H9 (cell line): Measurements from ENCODE around the gene RNF157. TPM values are rescaled to one million over a fixed set of nuclear protein-coding genes. Genes with fewer than 3 reads are reported as not detected.

Experiments used
- DNase-seq: peaks from one replicate; pipeline ENCODE4 v3.0.0-alpha.2; 2017
- H2AFZ ChIP-seq: one replicate; pipeline ENCODE4 v1.6.1; 2013; ENCODE audit warnings: mild to moderate bottlenecking, low read length, control low read depth, moderate library complexity
- H2AK5ac ChIP-seq: 2 replicates; pipeline ENCODE4 v1.6.1; 2013; ENCODE audit warnings: low read length, control low read depth, mixed read lengths; ENCODE audit not compliant: insufficient read length
- H2BK120ac ChIP-seq: one replicate; pipeline ENCODE4 v1.6.1; 2013; ENCODE audit warnings: low read depth, mild to moderate bottlenecking, low read length, control low read depth, inconsistent platforms; ENCODE audit not compliant: poor library complexity, severe bottlenecking
- H2BK12ac ChIP-seq: 2 replicates; pipeline ENCODE4 v1.6.1; 2013; ENCODE audit warnings: low read length, control low read depth, mixed read lengths, low read depth; ENCODE audit not compliant: insufficient read length
- H2BK15ac ChIP-seq: 2 replicates; pipeline ENCODE4 v1.6.1; 2013; ENCODE audit warnings: low read depth, low read length, control low read depth
- H2BK20ac ChIP-seq: one replicate; pipeline ENCODE4 v1.6.1; 2013; ENCODE audit warnings: low read depth, mild to moderate bottlenecking, low read length, control low read depth, inconsistent platforms; ENCODE audit not compliant: poor library complexity, severe bottlenecking
- H2BK5ac ChIP-seq: 2 replicates; pipeline ENCODE4 v1.6.1; 2013; ENCODE audit warnings: low read length, control low read depth, mixed read lengths; ENCODE audit not compliant: insufficient read length
- H3K14ac ChIP-seq: 2 replicates; pipeline ENCODE4 v1.6.1; 2013; ENCODE audit warnings: low read length, control low read depth; ENCODE audit not compliant: insufficient read depth
- H3K18ac ChIP-seq: 2 replicates; pipeline ENCODE4 v1.6.1; 2013; ENCODE audit warnings: low read depth, mild to moderate bottlenecking, mixed read lengths, low read length, control low read depth; ENCODE audit not compliant: insufficient read length
- H3K23ac ChIP-seq: 2 replicates; pipeline ENCODE4 v1.6.1; 2013; ENCODE audit warnings: low read length, control low read depth, mixed read lengths, low read depth; ENCODE audit not compliant: insufficient read length
- H3K23me2 ChIP-seq: 2 replicates; pipeline ENCODE4 v1.6.1; 2013; ENCODE audit warnings: low read depth, mild to moderate bottlenecking, mixed read lengths, low read length, control low read depth; ENCODE audit not compliant: insufficient read length, poor library complexity, severe bottlenecking
- H3K27ac ChIP-seq: 2 replicates; pipeline ENCODE4 v1.5.1; 2013; ENCODE audit warnings: low read length, control low read depth, mixed read lengths, low read depth; ENCODE audit not compliant: insufficient read length
- H3K27me3 ChIP-seq: 2 replicates; pipeline ENCODE4 v1.6.1; 2013; ENCODE audit warnings: low read length, control low read depth, inconsistent platforms; ENCODE audit not compliant: insufficient read depth
- H3K4ac ChIP-seq: 2 replicates; pipeline ENCODE4 v1.6.1; 2013; ENCODE audit warnings: low read depth, mild to moderate bottlenecking, control low read depth, inconsistent platforms, low read length, moderate library complexity
- H3K4me1 ChIP-seq: 2 replicates; pipeline ENCODE4 v1.6.1; 2013; ENCODE audit warnings: low read length, control low read depth, inconsistent platforms; ENCODE audit not compliant: insufficient read depth
- H3K4me2 ChIP-seq: 2 replicates; pipeline ENCODE4 v1.6.1; 2013; ENCODE audit warnings: low read length, control low read depth, mixed read lengths; ENCODE audit not compliant: insufficient read length, insufficient read depth
- H3K56ac ChIP-seq: 2 replicates; pipeline ENCODE4 v1.6.1; 2013; ENCODE audit warnings: low read depth, mild to moderate bottlenecking, mixed read lengths, low read length, control low read depth; ENCODE audit not compliant: insufficient read length
- H3K79me1 ChIP-seq: 2 replicates; pipeline ENCODE4 v1.6.1; 2013; ENCODE audit warnings: low read depth, mild to moderate bottlenecking, moderate library complexity, low read length, control low read depth, inconsistent platforms; ENCODE audit not compliant: insufficient read depth, poor library complexity, severe bottlenecking
- H3K79me2 ChIP-seq: 2 replicates; pipeline ENCODE4 v1.6.1; 2013; ENCODE audit warnings: low read length, control low read depth, inconsistent platforms; ENCODE audit not compliant: insufficient read depth
- H3K9ac ChIP-seq: 2 replicates; pipeline ENCODE4 v1.6.1; 2013; ENCODE audit warnings: low read length, control low read depth, mixed read lengths; ENCODE audit not compliant: insufficient read length; ENCODE audit errors: extremely low read depth
- H3K9me3 ChIP-seq: one replicate; pipeline ENCODE4 v1.6.1; 2013; ENCODE audit warnings: low read depth, low read length, inconsistent platforms; ENCODE audit not compliant: control insufficient read depth
- H3T11ph ChIP-seq: one replicate; pipeline ENCODE4 v1.6.1; 2013; ENCODE audit warnings: mild to moderate bottlenecking, low read length, control low read depth, inconsistent platforms
- H4K20me1 ChIP-seq: one replicate; pipeline ENCODE4 v1.6.1; 2013; ENCODE audit not compliant: control insufficient read depth, insufficient read length, insufficient read depth
- H4K5ac ChIP-seq: 2 replicates; pipeline ENCODE4 v1.6.1; 2013; ENCODE audit warnings: low read depth, mild to moderate bottlenecking, mixed read lengths, low read length, control low read depth; ENCODE audit not compliant: insufficient read length
- H4K8ac ChIP-seq: replicated peaks from 2 replicates; pipeline ENCODE4 v1.6.1; 2013; ENCODE audit warnings: low read length, control low read depth, mixed read lengths, low read depth; ENCODE audit not compliant: insufficient read length
- H4K91ac ChIP-seq: 2 replicates; pipeline ENCODE4 v1.6.1; 2013; ENCODE audit warnings: low read depth, mild to moderate bottlenecking, moderate library complexity, mixed read lengths, low read length, control low read depth; ENCODE audit not compliant: insufficient read length
- H3K27ac Mint-ChIP-seq, 3 experiments: 2 replicates in 2 of 3; 3 replicates in 1 of 3; pipeline ENCODE4 v1.8.0; 2020 to 2021; ENCODE audit warnings: mixed read lengths in 3 of 3, mild to moderate bottlenecking in 1 of 3, moderate library complexity in 1 of 3
- H3K27me3 Mint-ChIP-seq: 2 replicates; pipeline ENCODE4 v1.8.0; 2021; ENCODE audit warnings: low read depth, mild to moderate bottlenecking, moderate library complexity, mixed read lengths
- H3K36me3 Mint-ChIP-seq, 3 experiments: 2 replicates in 2 of 3; 3 replicates in 1 of 3; pipeline ENCODE4 v1.8.0; 2020 to 2021; ENCODE audit warnings: low read depth in 3 of 3, mixed read lengths in 3 of 3; ENCODE audit not compliant: insufficient read depth in 1 of 3
- H3K4me1 Mint-ChIP-seq, 2 experiments: 2 replicates each; pipeline ENCODE4 v1.8.0; 2020; ENCODE audit warnings: mixed read lengths in 2 of 2
- H3K4me3 Mint-ChIP-seq, 2 experiments: 2 replicates in 1 of 2; 3 replicates in 1 of 2; pipeline ENCODE4 v1.8.0; 2020 to 2021; ENCODE audit warnings: mild to moderate bottlenecking in 2 of 2, mixed read lengths in 2 of 2, moderate library complexity in 1 of 2
- H3K9me3 Mint-ChIP-seq, 2 experiments: 2 replicates in 1 of 2; 3 replicates in 1 of 2; pipeline ENCODE4 v1.8.0; 2020; ENCODE audit warnings: mild to moderate bottlenecking in 2 of 2, mixed read lengths in 2 of 2, moderate library complexity in 1 of 2
- CTCF ChIP-seq: fragments of 200-600 bp; sonication (generic); conservative IDR thresholded peaks from 3 replicates; pipeline ENCODE4 v1.8.0; 2021; ENCODE audit warnings: antibody characterized with exemption, mild to moderate bottlenecking
- WGBS: extraction: QIAGEN DNeasy Blood & Tissue Kit; methylation state at CpG from one replicate; pipeline ENCODE4 v1.1.7; 2013; ENCODE audit warnings: missing lambda C conversion rate, low lambda C conversion rate, mixed read lengths; ENCODE audit not compliant: insufficient read length; ENCODE audit errors: extremely low coverage; 5-methylcytosine and 5-hydroxymethylcytosine counted together
- total RNA-seq: library from RNA; stranded (reverse); gene quantifications from 2 replicates; pipeline ENCODE4 v1.2.1, GENCODE V29; 2021

The RNF157 gene
- total RNA-seq, 1 experiment from 2014 or later = 9.9 TPM

- Histone ChIP-seq H3K4ac (no peak overlapping the region), H2BK15ac (no peak overlapping the region), H2BK20ac (no peak overlapping the region), H3K9ac (no peak overlapping the region), H4K8ac (no peak overlapping the region), H2AFZ (no peak overlapping the region), H3K79me2 (no peaks in the 10 kb centered on the region), H3K27me3 (no peaks in the 10 kb centered on the region), H3K27ac (no peak overlapping the region), H3T11ph (no peak overlapping the region), H3K4me2 (no peak overlapping the region), H2AK5ac (no peak overlapping the region), H4K5ac (no peak overlapping the region), H3K56ac (no peak overlapping the region), H2BK12ac (no peak overlapping the region), H2BK120ac (no peak overlapping the region), H2BK5ac (no peak overlapping the region), H4K20me1 (no peaks in the 10 kb centered on the region), H3K9me3 (no peaks in the 10 kb centered on the region), H3K23ac (no peak overlapping the region), H3K4me1 (no peaks in the 10 kb centered on the region; the same call in 1 of the 2 replicates), H4K91ac (no peak overlapping the region), H3K18ac (no peak overlapping the region), H3K79me1 (no peaks in the 10 kb centered on the region), H3K23me2 (no peaks in the 10 kb centered on the region), H3K14ac (no peak overlapping the region)
- Mint-ChIP-seq H3K4me3 (peak overlapping the region in 1 of 2 experiments; percentile 28; a peak in 2 of 5 replicates), H3K4me1 (peaks cover 32 to 33% of the 10 kb centered on the region in 2 experiments), H3K9me3 (peaks cover 0 to 2% of the 10 kb centered on the region in 2 experiments; a peak in 1 of 5 replicates), H3K36me3 (no peaks in the 10 kb centered on the region), H3K27me3 (peaks cover 10% of the 10 kb centered on the region), H3K27ac (no peak overlapping the region)
- DNase-seq = no peak
- WGBS = no CpG with 5 or more reads among the region's 5 CpGs
- no peak for TF ChIP-seq CTCF
These were observed 119.7 kb downstream of the RNF157 start for GRCh38 chr17:76120658-76121008.
